IMR-90 (cell line): ENCODE measurements around the gene BTBD17. TPM values are rescaled to one million over a fixed set of nuclear protein-coding genes. Genes with fewer than 3 reads are reported as not detected.

Experiments
- ATAC-seq: fragments of 200-7000 bp; cut with Tn5 transposase; 2 replicates; pipeline ENCODE4 v1.9.1; 2020; ENCODE audit warnings: low read depth, mild to moderate bottlenecking, moderate library complexity
- BruUV-seq: library from RNA; stranded (reverse); fragments of 400-500 nt; replicated peaks from 2 replicates; lab custom pipeline; 2021; lab: Mats Ljungman, UMichigan
- CTCF ChIA-PET: fragments of 300-600 bp; formaldehyde crosslinking; extraction: SDS; loops from one replicate; lab custom pipeline; 2021; ENCODE audit warnings: antibody characterized with exemption; lab: Yijun Ruan, JAX
- POLR2A ChIA-PET: fragments of 300-600 bp; sonication (Branson Sonifier 250); formaldehyde crosslinking; loops from one replicate; lab custom pipeline; 2022; ENCODE audit warnings: antibody characterized with exemption; ENCODE audit not compliant: unreplicated experiment; lab: Charles Lee
- DNase-seq: peaks from one replicate; pipeline ENCODE4 v3.0.0; 2013
- H2AFZ ChIP-seq: replicated peaks from 2 replicates; pipeline ENCODE3; 2013; ENCODE audit warnings: low read length, mild to moderate bottlenecking; ENCODE audit not compliant: poor library complexity
- H2AK5ac ChIP-seq: 2 replicates; pipeline ENCODE4 v1.6.1; 2013; ENCODE audit warnings: low read depth, low read length, inconsistent platforms
- H2AK9ac ChIP-seq: replicated peaks from 2 replicates; pipeline ENCODE3; 2013; ENCODE audit warnings: mild to moderate bottlenecking, low read depth, low read length, moderate library complexity; ENCODE audit not compliant: poor library complexity
- H2BK120ac ChIP-seq: 2 replicates; pipeline ENCODE4 v1.6.1; 2013; ENCODE audit warnings: low read depth, low read length, inconsistent platforms
- H2BK15ac ChIP-seq: 3 replicates; pipeline ENCODE4 v1.6.1; 2013; ENCODE audit warnings: low read depth, low read length, inconsistent platforms
- H2BK20ac ChIP-seq: 2 replicates; pipeline ENCODE4 v1.6.1; 2013; ENCODE audit warnings: low read depth, mild to moderate bottlenecking, inconsistent platforms, low read length, moderate library complexity
- H2BK5ac ChIP-seq: 2 replicates; pipeline ENCODE4 v1.6.1; 2013; ENCODE audit warnings: mild to moderate bottlenecking, low read depth, low read length, inconsistent platforms; ENCODE audit not compliant: poor library complexity, severe bottlenecking
- H3K14ac ChIP-seq: replicated peaks from 2 replicates; pipeline ENCODE4 v1.6.1; 2013; ENCODE audit warnings: low read depth, low read length, inconsistent platforms
- H3K18ac ChIP-seq: 2 replicates; pipeline ENCODE4 v1.6.1; 2013; ENCODE audit warnings: low read depth, low read length, control low read depth
- H3K23ac ChIP-seq: 2 replicates; pipeline ENCODE4 v1.6.1; 2013; ENCODE audit warnings: low read depth, low read length, inconsistent platforms
- H3K27ac ChIP-seq: 2 replicates; pipeline ENCODE4 v1.5.1; 2013; ENCODE audit warnings: mild to moderate bottlenecking, control low read depth, low read length; ENCODE audit not compliant: insufficient read depth
- H3K27me3 ChIP-seq: 2 replicates; pipeline ENCODE4 v1.6.1; 2013; ENCODE audit warnings: low read length; ENCODE audit not compliant: control insufficient read depth, insufficient read depth
- H3K36me3 ChIP-seq: 2 replicates; pipeline ENCODE4 v1.6.1; 2013; ENCODE audit warnings: low read length, mixed read lengths; ENCODE audit not compliant: control insufficient read depth, insufficient read depth
- H3K4ac ChIP-seq: 2 replicates; pipeline ENCODE4 v1.6.1; 2013; ENCODE audit warnings: low read depth, low read length, inconsistent platforms
- H3K4me1 ChIP-seq: 2 replicates; pipeline ENCODE4 v1.6.1; 2013; ENCODE audit warnings: low read length, mixed read lengths; ENCODE audit not compliant: control insufficient read depth, insufficient read depth
- H3K4me2 ChIP-seq: 2 replicates; pipeline ENCODE4 v1.6.1; 2013; ENCODE audit warnings: low read depth, mild to moderate bottlenecking, control low read depth, low read length, moderate library complexity
- H3K4me3 ChIP-seq: 2 replicates; pipeline ENCODE4 v1.5.1; 2013; ENCODE audit warnings: low read depth, mild to moderate bottlenecking, control low read depth, low read length, moderate library complexity; ENCODE audit not compliant: insufficient read depth
- H3K56ac ChIP-seq: 2 replicates; pipeline ENCODE4 v1.6.1; 2013; ENCODE audit warnings: low read length, inconsistent platforms; ENCODE audit not compliant: insufficient read depth; ENCODE audit errors: extremely low read depth
- H3K79me1 ChIP-seq, 2 experiments: 2 replicates each; pipeline ENCODE4 v1.6.1; 2013; ENCODE audit warnings: low read length in 2 of 2, inconsistent platforms in 1 of 2, low read depth in 1 of 2
- H3K9ac ChIP-seq: 2 replicates; pipeline ENCODE4 v1.6.1; 2013; ENCODE audit warnings: low read depth, low read length, control low read depth
- H3K9me1 ChIP-seq: 2 replicates; pipeline ENCODE4 v1.6.1; 2013; ENCODE audit warnings: low read length, inconsistent platforms; ENCODE audit not compliant: insufficient read depth
- H3K9me3 ChIP-seq: 2 replicates; pipeline ENCODE4 v1.6.1; 2013; ENCODE audit warnings: low read length; ENCODE audit not compliant: control insufficient read depth, insufficient read depth
- H4K20me1 ChIP-seq: 2 replicates; pipeline ENCODE4 v1.6.1; 2013; ENCODE audit warnings: low read length, inconsistent platforms; ENCODE audit not compliant: insufficient read depth
- H4K5ac ChIP-seq: 2 replicates; pipeline ENCODE4 v1.6.1; 2013; ENCODE audit warnings: mild to moderate bottlenecking, low read depth, low read length, control low read depth
- H4K8ac ChIP-seq, 2 experiments: 2 replicates each; pipeline ENCODE4 v1.6.1; 2013; ENCODE audit warnings: low read depth in 2 of 2, low read length in 2 of 2, control low read depth in 1 of 2, inconsistent platforms in 1 of 2
- H4K91ac ChIP-seq: 2 replicates; pipeline ENCODE4 v1.6.1; 2013; ENCODE audit warnings: low read depth, low read length, inconsistent platforms; ENCODE audit not compliant: insufficient read depth
- BHLHE40 ChIP-seq: fragments of 150-350 bp; IDR thresholded peaks from 2 replicates; pipeline ENCODE4 v1.6.1; 2016; ENCODE audit warnings: mild to moderate bottlenecking, low read depth, low read length
- CEBPB ChIP-seq: IDR thresholded peaks from 2 replicates; pipeline ENCODE4 v1.6.1; 2012; ENCODE audit warnings: low read depth, low read length, improper control_type of control experiment
- CTCF ChIP-seq: conservative IDR thresholded peaks from 2 replicates; pipeline ENCODE4 v1.5.1; 2012; ENCODE audit warnings: mild to moderate bottlenecking, low read depth, low read length, improper control_type of control experiment
- FOS ChIP-seq: fragments of 150-350 bp; IDR thresholded peaks from 2 replicates; pipeline ENCODE4 v1.6.1; 2016; ENCODE audit warnings: low read depth, low read length
- MAFK ChIP-seq: IDR thresholded peaks from 2 replicates; pipeline ENCODE4 v1.6.1; 2012; ENCODE audit warnings: low read depth, low read length, improper control_type of control experiment
- MAZ ChIP-seq: IDR thresholded peaks from 2 replicates; pipeline ENCODE4 v1.6.1; 2012; ENCODE audit warnings: low read depth, mild to moderate bottlenecking, low read length, improper control_type of control experiment, moderate library complexity, borderline replicate concordance
- MXI1 ChIP-seq: IDR thresholded peaks from 2 replicates; pipeline ENCODE4 v1.6.1; 2012; ENCODE audit warnings: low read depth, mild to moderate bottlenecking, low read length, moderate library complexity, borderline replicate concordance
- NFE2L2 ChIP-seq: fragments of 150-350 bp; IDR thresholded peaks from 2 replicates; pipeline ENCODE4 v1.6.1; 2016; ENCODE audit warnings: low read depth, mild to moderate bottlenecking, low read length
- POLR2A ChIP-seq: IDR thresholded peaks from 2 replicates; pipeline ENCODE4 v1.6.1; 2012; ENCODE audit warnings: mild to moderate bottlenecking, low read depth, low read length
- RAD21 ChIP-seq: IDR thresholded peaks from 2 replicates; pipeline ENCODE4 v1.6.1; 2012; ENCODE audit warnings: low read length, improper control_type of control experiment
- RCOR1 ChIP-seq: IDR thresholded peaks from 2 replicates; pipeline ENCODE4 v1.6.1; 2012; ENCODE audit warnings: mild to moderate bottlenecking, low read length, improper control_type of control experiment; ENCODE audit not compliant: insufficient replicate concordance
- SMC3 ChIP-seq: fragments of 150-350 bp; IDR thresholded peaks from 2 replicates; pipeline ENCODE4 v1.6.1; 2016; ENCODE audit warnings: low read depth, mild to moderate bottlenecking, antibody characterized with exemption, low read length, moderate library complexity
- WGBS, 2 experiments: methylation state at CpG; one replicate each; pipeline versions ENCODE4 v1.1.5 to v1.1.7; 2013; ENCODE audit warnings: missing lambda C conversion rate in 2 of 2; ENCODE audit not compliant: insufficient read length in 1 of 2; ENCODE audit errors: extremely low coverage in 2 of 2; 5-methylcytosine and 5-hydroxymethylcytosine counted together
- dilution Hi-C: fragments of 300-500 bp; cut with HindIII; formaldehyde crosslinking; loops from one replicate; pipeline ENCODE4 v1.14.3; 2018; ENCODE audit warnings: low sequenced_read_pairs; ENCODE audit not compliant: unreplicated experiment
- in situ Hi-C: fragments of 300-500 bp; cut with MboI; formaldehyde crosslinking; loops from 3 replicates; pipeline ENCODE4 v1.14.3; 2019; ENCODE audit warnings: low sequenced_read_pairs, inconsistent platforms, mixed read lengths
- intact Hi-C: fragments of 100-400 bp; cut with micrococcal nuclease; formaldehyde crosslinking; loops from 2 replicates; pipeline ENCODE4 v1.10.0; 2022
- polyA plus RNA-seq, 3 experiments: library from polyadenylated mRNA; depleted of rRNA; stranded (reverse); fragments of >200 nt; gene quantifications; 2 replicates each; pipeline ENCODE4 v1.2.3, GENCODE V29; 2012; ENCODE audit warnings: low replicate concordance in 1 of 3
- total RNA-seq: library from RNA; depleted of rRNA; stranded (reverse); fragments of >200 nt; gene quantifications from 2 replicates; pipeline ENCODE4 v1.2.3, GENCODE V29; 2012
- TF ChIP-seq, protein P1 (sequence below): fragments of 150-350 bp; IDR thresholded peaks from 2 replicates; pipeline ENCODE4 v1.6.1; 2016; ENCODE audit warnings: low read depth, mild to moderate bottlenecking, low read length, moderate library complexity, borderline replicate concordance

The BTBD17 gene
- total and polyA plus RNA-seq, 2 of the 4 experiments (the other 2 are of a cell fraction), result not detected

- no peak overlapping the region for H2AK9ac ChIP-seq
- no peak overlapping the region for H3K4ac ChIP-seq
- H3K4me2 ChIP-seq, result no peak overlapping the region
- dilution Hi-C loops, result no loop called here
- H4K5ac ChIP-seq, result no peak overlapping the region
- no peak overlapping the region for H2AFZ ChIP-seq
- CTCF ChIA-PET, result no interaction called here
- WGBS, 2 experiments, result 33% methylated on average over 1 of the region's 3 CpGs; no CpG with 5 or more reads in 1 of the 2 experiments
- H3K36me3 ChIP-seq, result no peaks in the 10 kb centered on the region
- DNase-seq, result no peak
- H3K56ac ChIP-seq, result no peak overlapping the region
- H3K9me3 ChIP-seq, result no peaks in the 10 kb centered on the region
- ATAC-seq, result no peak
- H2AK5ac ChIP-seq, result no peak overlapping the region
- H3K14ac ChIP-seq, result no peak overlapping the region
- no peak overlapping the region for H3K18ac ChIP-seq
- H3K9me1 ChIP-seq, result no peaks in the 10 kb centered on the region
- H3K79me1 ChIP-seq, result no peaks in the 10 kb centered on the region
- H2BK120ac ChIP-seq, result no peak overlapping the region
- H2BK5ac ChIP-seq, result no peak overlapping the region
- no peak overlapping the region for H3K9ac ChIP-seq
- no TSS peak for BruUV-seq
- H4K91ac ChIP-seq, result no peak overlapping the region
- H3K27me3 ChIP-seq, result no peaks in the 10 kb centered on the region
- H3K4me3 ChIP-seq, result no peak overlapping the region
- POLR2A ChIA-PET, result no interaction called here
- H2BK20ac ChIP-seq, result no peak overlapping the region
- H3K27ac ChIP-seq, result no peak overlapping the region
- no peaks in the 10 kb centered on the region for H4K20me1 ChIP-seq
- in situ Hi-C loops, result no loop called here
- intact Hi-C loops, result loop anchor here (10.0 kb wide), 1 partner anchor 490 kb away; no protein-coding TSS in a partner anchor
- H4K8ac ChIP-seq, result no peak overlapping the region
- H2BK15ac ChIP-seq, result no peak overlapping the region
- H3K23ac ChIP-seq, result no peak overlapping the region
- no peaks in the 10 kb centered on the region for H3K4me1 ChIP-seq
- TF ChIP-seq, protein P1, sequence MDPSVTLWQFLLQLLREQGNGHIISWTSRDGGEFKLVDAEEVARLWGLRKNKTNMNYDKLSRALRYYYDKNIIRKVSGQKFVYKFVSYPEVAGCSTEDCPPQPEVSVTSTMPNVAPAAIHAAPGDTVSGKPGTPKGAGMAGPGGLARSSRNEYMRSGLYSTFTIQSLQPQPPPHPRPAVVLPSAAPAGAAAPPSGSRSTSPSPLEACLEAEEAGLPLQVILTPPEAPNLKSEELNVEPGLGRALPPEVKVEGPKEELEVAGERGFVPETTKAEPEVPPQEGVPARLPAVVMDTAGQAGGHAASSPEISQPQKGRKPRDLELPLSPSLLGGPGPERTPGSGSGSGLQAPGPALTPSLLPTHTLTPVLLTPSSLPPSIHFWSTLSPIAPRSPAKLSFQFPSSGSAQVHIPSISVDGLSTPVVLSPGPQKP, result no peak
- TF ChIP-seq MXI1 (no peak), CEBPB (no peak), RAD21 (no peak), POLR2A (no peak), CTCF (no peak), SMC3 (no peak), FOS (no peak), MAFK (no peak), MAZ (no peak), BHLHE40 (no peak), NFE2L2 (no peak), RCOR1 (no peak)
These were observed 13.2 kb upstream of the BTBD17 start for GRCh38 chr17:74374858-74375257.
